ENCODE measurements around the gene APBA2.

- no peak for TF ChIP-seq POLR2A (IDR thresholded peaks at IDR 0.05; ENCODE audit: low read depth)
- TF ChIP-seq, protein P1, sequence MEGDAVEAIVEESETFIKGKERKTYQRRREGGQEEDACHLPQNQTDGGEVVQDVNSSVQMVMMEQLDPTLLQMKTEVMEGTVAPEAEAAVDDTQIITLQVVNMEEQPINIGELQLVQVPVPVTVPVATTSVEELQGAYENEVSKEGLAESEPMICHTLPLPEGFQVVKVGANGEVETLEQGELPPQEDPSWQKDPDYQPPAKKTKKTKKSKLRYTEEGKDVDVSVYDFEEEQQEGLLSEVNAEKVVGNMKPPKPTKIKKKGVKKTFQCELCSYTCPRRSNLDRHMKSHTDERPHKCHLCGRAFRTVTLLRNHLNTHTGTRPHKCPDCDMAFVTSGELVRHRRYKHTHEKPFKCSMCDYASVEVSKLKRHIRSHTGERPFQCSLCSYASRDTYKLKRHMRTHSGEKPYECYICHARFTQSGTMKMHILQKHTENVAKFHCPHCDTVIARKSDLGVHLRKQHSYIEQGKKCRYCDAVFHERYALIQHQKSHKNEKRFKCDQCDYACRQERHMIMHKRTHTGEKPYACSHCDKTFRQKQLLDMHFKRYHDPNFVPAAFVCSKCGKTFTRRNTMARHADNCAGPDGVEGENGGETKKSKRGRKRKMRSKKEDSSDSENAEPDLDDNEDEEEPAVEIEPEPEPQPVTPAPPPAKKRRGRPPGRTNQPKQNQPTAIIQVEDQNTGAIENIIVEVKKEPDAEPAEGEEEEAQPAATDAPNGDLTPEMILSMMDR (IDR thresholded peaks at IDR 0.05), result no peak
- no peak for TF ChIP-seq POLR2AphosphoS5 (IDR thresholded peaks at IDR 0.05)
- no peak for TF ChIP-seq EP300 (IDR thresholded peaks at IDR 0.05)
Observed at GRCh38 chr15:28947221-28947674, 61.5 kb downstream of the APBA2 start.
